SK-N-SH treated with all-trans-retinoic acid at 6 μM for 48 hours (cell line): ENCODE results near the gene POLK.

Experiments used
- ARNTL ChIP-seq: fragments of 450-650 bp; formaldehyde crosslinking; IDR thresholded peaks from 2 replicates; pipeline ENCODE4 v1.5.0; 2020; ENCODE audit warnings: low read depth, mild to moderate bottlenecking, moderate library complexity, borderline replicate concordance
- GLIS3 ChIP-seq: fragments of 250-450 bp; sonication (Bioruptor Pico); IDR thresholded peaks from 2 replicates; pipeline ENCODE4 v1.5.0; 2020; ENCODE audit warnings: mild to moderate bottlenecking, moderate library complexity
- ISL1 ChIP-seq: fragments of 250-450 bp; sonication (Bioruptor Pico); IDR thresholded peaks from 2 replicates; pipeline ENCODE4 v2.1.2; 2022; ENCODE audit warnings: mild to moderate bottlenecking, moderate library complexity
- RARB ChIP-seq: fragments of 250-450 bp; sonication (Bioruptor Pico); IDR thresholded peaks from 2 replicates; pipeline ENCODE4 v1.8.0; 2021; ENCODE audit warnings: mild to moderate bottlenecking, moderate library complexity
- TCF4 ChIP-seq: fragments of 250-450 bp; sonication (Bioruptor Pico); IDR thresholded peaks from 2 replicates; pipeline ENCODE4 v1.8.0; 2021; ENCODE audit warnings: mild to moderate bottlenecking, moderate library complexity, borderline replicate concordance
- TOX ChIP-seq: fragments of 250-450 bp; sonication (Bioruptor Pico); IDR thresholded peaks from 2 replicates; pipeline ENCODE4 v1.8.0; 2021; ENCODE audit warnings: mild to moderate bottlenecking, moderate library complexity, borderline replicate concordance
- ZFP30 ChIP-seq: fragments of 450-650 bp; formaldehyde crosslinking; IDR thresholded peaks from 2 replicates; pipeline ENCODE4 v1.5.0; 2022; ENCODE audit warnings: mild to moderate bottlenecking, moderate library complexity
- ZNF70 ChIP-seq: fragments of 450-650 bp; formaldehyde crosslinking; IDR thresholded peaks from 2 replicates; pipeline ENCODE4 v1.5.0; 2020; ENCODE audit warnings: mild to moderate bottlenecking, moderate library complexity
- TF ChIP-seq, protein P1 (sequence below): fragments of 250-450 bp; sonication (Bioruptor Pico); IDR thresholded peaks from 2 replicates; pipeline ENCODE4 v1.8.0; 2021; ENCODE audit warnings: low read depth, mild to moderate bottlenecking, moderate library complexity, borderline replicate concordance
- TF ChIP-seq, protein P2 (sequence below): fragments of 250-450 bp; sonication (Bioruptor Pico); IDR thresholded peaks from 2 replicates; pipeline ENCODE4 v1.5.1; 2021; ENCODE audit warnings: mild to moderate bottlenecking, moderate library complexity
- TF ChIP-seq, protein P3 (sequence below): fragments of 250-450 bp; sonication (Bioruptor Pico); IDR thresholded peaks from 2 replicates; pipeline ENCODE4 v1.5.0; 2020; ENCODE audit warnings: mild to moderate bottlenecking, moderate library complexity
- TF ChIP-seq, protein P4 (sequence below): fragments of 250-450 bp; sonication (Bioruptor Pico); IDR thresholded peaks from 2 replicates; pipeline ENCODE4 v1.5.1; 2020; ENCODE audit warnings: low read depth, mild to moderate bottlenecking, moderate library complexity

DNA sequence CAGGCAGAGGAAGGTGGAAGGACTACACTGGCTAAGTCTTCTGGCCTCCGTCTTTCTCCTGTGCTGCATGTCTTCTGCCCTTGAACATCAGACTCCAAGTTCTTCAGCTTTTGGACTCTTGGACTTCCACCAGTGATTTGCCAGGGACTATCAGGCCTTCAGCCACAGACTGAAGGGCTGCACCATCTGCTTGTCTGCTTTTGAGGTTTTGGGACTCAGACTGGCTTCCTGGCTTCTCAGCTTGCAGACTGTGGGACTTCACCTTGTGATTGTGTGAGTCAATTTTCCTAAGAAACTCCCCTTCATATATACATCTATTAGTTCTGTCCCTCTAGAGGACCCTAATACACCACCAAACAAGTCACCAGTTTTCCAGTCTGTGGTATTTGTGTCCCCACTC, 89.9 kb downstream of the POLK start:
- TF ChIP-seq ZFP30 (CRISPR knock-in tag) (no peak), TCF4 (no peak), TOX (CRISPR knock-in tag) (no peak), ISL1 (CRISPR knock-in tag) (no peak), RARB (CRISPR knock-in tag) (no peak), GLIS3 (CRISPR knock-in tag) (no peak), ARNTL (CRISPR knock-in tag) (no peak), ZNF70 (no peak)
- TF ChIP-seq, protein P1, sequence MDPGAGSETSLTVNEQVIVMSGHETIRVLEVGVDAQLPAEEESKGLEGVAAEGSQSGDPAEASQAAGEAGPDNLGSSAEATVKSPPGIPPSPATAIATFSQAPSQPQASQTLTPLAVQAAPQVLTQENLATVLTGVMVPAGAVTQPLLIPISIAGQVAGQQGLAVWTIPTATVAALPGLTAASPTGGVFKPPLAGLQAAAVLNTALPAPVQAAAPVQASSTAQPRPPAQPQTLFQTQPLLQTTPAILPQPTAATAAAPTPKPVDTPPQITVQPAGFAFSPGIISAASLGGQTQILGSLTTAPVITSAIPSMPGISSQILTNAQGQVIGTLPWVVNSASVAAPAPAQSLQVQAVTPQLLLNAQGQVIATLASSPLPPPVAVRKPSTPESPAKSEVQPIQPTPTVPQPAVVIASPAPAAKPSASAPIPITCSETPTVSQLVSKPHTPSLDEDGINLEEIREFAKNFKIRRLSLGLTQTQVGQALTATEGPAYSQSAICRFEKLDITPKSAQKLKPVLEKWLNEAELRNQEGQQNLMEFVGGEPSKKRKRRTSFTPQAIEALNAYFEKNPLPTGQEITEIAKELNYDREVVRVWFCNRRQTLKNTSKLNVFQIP (CRISPR knock-in tag): no peak
- TF ChIP-seq, protein P2, sequence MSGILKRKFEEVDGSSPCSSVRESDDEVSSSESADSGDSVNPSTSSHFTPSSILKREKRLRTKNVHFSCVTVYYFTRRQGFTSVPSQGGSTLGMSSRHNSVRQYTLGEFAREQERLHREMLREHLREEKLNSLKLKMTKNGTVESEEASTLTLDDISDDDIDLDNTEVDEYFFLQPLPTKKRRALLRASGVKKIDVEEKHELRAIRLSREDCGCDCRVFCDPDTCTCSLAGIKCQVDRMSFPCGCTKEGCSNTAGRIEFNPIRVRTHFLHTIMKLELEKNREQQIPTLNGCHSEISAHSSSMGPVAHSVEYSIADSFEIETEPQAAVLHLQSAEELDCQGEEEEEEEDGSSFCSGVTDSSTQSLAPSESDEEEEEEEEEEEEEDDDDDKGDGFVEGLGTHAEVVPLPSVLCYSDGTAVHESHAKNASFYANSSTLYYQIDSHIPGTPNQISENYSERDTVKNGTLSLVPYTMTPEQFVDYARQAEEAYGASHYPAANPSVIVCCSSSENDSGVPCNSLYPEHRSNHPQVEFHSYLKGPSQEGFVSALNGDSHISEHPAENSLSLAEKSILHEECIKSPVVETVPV (CRISPR knock-in tag): no peak
- TF ChIP-seq, protein P3, sequence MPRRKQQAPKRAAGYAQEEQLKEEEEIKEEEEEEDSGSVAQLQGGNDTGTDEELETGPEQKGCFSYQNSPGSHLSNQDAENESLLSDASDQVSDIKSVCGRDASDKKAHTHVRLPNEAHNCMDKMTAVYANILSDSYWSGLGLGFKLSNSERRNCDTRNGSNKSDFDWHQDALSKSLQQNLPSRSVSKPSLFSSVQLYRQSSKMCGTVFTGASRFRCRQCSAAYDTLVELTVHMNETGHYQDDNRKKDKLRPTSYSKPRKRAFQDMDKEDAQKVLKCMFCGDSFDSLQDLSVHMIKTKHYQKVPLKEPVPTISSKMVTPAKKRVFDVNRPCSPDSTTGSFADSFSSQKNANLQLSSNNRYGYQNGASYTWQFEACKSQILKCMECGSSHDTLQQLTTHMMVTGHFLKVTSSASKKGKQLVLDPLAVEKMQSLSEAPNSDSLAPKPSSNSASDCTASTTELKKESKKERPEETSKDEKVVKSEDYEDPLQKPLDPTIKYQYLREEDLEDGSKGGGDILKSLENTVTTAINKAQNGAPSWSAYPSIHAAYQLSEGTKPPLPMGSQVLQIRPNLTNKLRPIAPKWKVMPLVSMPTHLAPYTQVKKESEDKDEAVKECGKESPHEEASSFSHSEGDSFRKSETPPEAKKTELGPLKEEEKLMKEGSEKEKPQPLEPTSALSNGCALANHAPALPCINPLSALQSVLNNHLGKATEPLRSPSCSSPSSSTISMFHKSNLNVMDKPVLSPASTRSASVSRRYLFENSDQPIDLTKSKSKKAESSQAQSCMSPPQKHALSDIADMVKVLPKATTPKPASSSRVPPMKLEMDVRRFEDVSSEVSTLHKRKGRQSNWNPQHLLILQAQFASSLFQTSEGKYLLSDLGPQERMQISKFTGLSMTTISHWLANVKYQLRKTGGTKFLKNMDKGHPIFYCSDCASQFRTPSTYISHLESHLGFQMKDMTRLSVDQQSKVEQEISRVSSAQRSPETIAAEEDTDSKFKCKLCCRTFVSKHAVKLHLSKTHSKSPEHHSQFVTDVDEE (CRISPR knock-in tag): no peak
- TF ChIP-seq, protein P4, sequence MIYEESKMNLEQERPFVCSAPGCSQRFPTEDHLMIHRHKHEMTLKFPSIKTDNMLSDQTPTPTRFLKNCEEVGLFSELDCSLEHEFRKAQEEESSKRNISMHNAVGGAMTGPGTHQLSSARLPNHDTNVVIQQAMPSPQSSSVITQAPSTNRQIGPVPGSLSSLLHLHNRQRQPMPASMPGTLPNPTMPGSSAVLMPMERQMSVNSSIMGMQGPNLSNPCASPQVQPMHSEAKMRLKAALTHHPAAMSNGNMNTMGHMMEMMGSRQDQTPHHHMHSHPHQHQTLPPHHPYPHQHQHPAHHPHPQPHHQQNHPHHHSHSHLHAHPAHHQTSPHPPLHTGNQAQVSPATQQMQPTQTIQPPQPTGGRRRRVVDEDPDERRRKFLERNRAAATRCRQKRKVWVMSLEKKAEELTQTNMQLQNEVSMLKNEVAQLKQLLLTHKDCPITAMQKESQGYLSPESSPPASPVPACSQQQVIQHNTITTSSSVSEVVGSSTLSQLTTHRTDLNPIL (CRISPR knock-in tag): no peak
